Kidney (tissue), 14 donors: Measurements from ENCODE around the gene RAD51B. TPM values are rescaled to one million over a fixed set of nuclear protein-coding genes. Genes with fewer than 3 reads are reported as not detected.
A peak's percentile ranks its signal among the peaks of the same experiment; 100 is the strongest.

Experiments
- DNase-seq, 5 donors: peaks; one replicate each; pipeline ENCODE4 v3.0.0-alpha.2; 2013 to 2020
- FAIRE-seq: peaks from 2 replicates; lab custom pipeline; 2012; peaks lifted over from hg19 to GRCh38; lab: Jason Lieb, UNC
- H3K27ac ChIP-seq, 2 donors: one replicate each; pipeline ENCODE4 v1.7.0; 2013; ENCODE audit warnings: low read depth in 2 of 2, low read length in 2 of 2, inconsistent platforms in 1 of 2
- H3K27me3 ChIP-seq: one replicate; pipeline ENCODE4 v1.7.1; 2013; ENCODE audit warnings: low read length, inconsistent platforms; ENCODE audit not compliant: control insufficient read depth, insufficient read depth
- H3K36me3 ChIP-seq, 3 donors: one replicate each; pipeline versions ENCODE4 v1.7.0 to v1.7.1; 2013; ENCODE audit warnings: low read length in 3 of 3, control low read depth in 1 of 3, inconsistent platforms in 1 of 3; ENCODE audit not compliant: insufficient read depth in 3 of 3, control insufficient read depth in 2 of 3
- H3K4me1 ChIP-seq, 3 donors: one replicate each; pipeline versions ENCODE4 v1.7.0 to v1.7.1; 2013; ENCODE audit warnings: low read length in 3 of 3, inconsistent platforms in 1 of 3, low read depth in 1 of 3; ENCODE audit not compliant: control insufficient read depth in 2 of 3, insufficient read depth in 2 of 3
- H3K4me3 ChIP-seq, 3 donors: one replicate each; pipeline versions ENCODE4 v1.7.0 to v1.8.1; 2013; ENCODE audit warnings: low read length in 3 of 3, control low read depth in 1 of 3, inconsistent platforms in 1 of 3
- H3K9ac ChIP-seq, 3 donors: one replicate each; pipeline versions ENCODE4 v1.7.0 to v1.7.1; 2013; ENCODE audit warnings: low read length in 3 of 3, control low read depth in 1 of 3, inconsistent platforms in 1 of 3
- H3K9me3 ChIP-seq, 3 donors: one replicate each; pipeline versions ENCODE4 v1.7.0 to v1.7.1; 2013; ENCODE audit warnings: low read length in 3 of 3, control low read depth in 1 of 3, inconsistent platforms in 1 of 3; ENCODE audit not compliant: control insufficient read depth in 2 of 3, insufficient read depth in 1 of 3
- intact Hi-C: fragments of 100-400 bp; cut with DNase I; formaldehyde crosslinking; loops from one replicate; pipeline ENCODE4 v1.11.1; 2022
- polyA plus RNA-seq: library from polyadenylated mRNA; stranded (reverse); fragments of 350-450 nt; fragmentation: Illumina TruSeq; extraction: RNeasy Lipid Tissue Mini Kit (QIAGEN cat#74804); gene quantifications from one replicate; pipeline ENCODE4 v1.2.3, GENCODE V29; 2014; ENCODE audit warnings: low read depth, low replicate concordance; ENCODE audit not compliant: insufficient read depth
- total RNA-seq: library from RNA; stranded (reverse); fragmentation: NEBNext Ultra II Directional; extraction: Animal tissue kit (Norgen Biotek cat#: 25700); gene quantifications from one replicate; pipeline ENCODE4 v1.2.1, GENCODE V29; 2021
- TF ChIP-seq, protein P1 (sequence below): IDR thresholded peaks from 3 replicates; pipeline ENCODE4 v1.5.1; 2012; ENCODE audit warnings: mild to moderate bottlenecking, moderate library complexity, borderline replicate concordance; ENCODE audit not compliant: insufficient read depth; ENCODE audit errors: extremely low read depth
- donor health status: control.
- donor health status: control.
- donor health status: control.
- donor health status: control.
- donor health status: control.
- donor health status: DM: yes; HTN: yes; CAD: no.
- donor health status: Normal renal cell carcinoma (clear cell type).

Gene RAD51B
- total and polyA plus RNA-seq, 2 donors from 2014 or later = 6.9 to 18.0 TPM

DNA sequence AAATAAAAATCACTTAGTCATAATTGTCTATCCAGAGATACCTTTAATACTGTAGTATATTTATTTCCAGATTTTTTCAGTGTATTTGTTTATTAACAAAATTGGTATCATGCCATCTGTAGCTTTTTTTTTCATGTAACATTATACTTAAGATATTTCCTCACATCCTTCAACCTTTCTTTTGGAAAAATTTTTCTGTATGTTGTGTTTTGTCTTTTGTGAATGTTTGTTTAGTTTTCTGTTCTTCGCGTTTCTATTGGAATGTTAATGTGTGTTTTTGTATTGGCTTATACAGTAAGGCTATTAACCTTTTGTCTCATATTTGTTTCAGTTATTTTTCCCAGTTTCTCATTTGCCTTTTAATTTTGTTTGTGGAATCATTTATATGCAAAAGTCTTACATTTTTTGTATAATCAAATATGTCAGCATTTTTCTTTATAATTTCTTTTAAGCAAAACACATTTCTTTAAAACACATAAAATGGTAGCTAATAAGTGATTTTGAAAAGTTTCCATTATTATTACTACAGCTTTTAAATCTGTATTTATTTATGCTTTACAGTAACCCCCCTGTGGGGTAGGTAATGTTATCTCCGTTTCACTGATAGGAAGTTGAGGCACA is 433.7 kb downstream of the RAD51B start:
- TF ChIP-seq, protein P1, sequence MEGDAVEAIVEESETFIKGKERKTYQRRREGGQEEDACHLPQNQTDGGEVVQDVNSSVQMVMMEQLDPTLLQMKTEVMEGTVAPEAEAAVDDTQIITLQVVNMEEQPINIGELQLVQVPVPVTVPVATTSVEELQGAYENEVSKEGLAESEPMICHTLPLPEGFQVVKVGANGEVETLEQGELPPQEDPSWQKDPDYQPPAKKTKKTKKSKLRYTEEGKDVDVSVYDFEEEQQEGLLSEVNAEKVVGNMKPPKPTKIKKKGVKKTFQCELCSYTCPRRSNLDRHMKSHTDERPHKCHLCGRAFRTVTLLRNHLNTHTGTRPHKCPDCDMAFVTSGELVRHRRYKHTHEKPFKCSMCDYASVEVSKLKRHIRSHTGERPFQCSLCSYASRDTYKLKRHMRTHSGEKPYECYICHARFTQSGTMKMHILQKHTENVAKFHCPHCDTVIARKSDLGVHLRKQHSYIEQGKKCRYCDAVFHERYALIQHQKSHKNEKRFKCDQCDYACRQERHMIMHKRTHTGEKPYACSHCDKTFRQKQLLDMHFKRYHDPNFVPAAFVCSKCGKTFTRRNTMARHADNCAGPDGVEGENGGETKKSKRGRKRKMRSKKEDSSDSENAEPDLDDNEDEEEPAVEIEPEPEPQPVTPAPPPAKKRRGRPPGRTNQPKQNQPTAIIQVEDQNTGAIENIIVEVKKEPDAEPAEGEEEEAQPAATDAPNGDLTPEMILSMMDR = no peak
- Histone ChIP-seq H3K9ac (no peak overlapping the region), H3K4me1 (peaks cover 15 to 24% (median 18%) of the 10 kb centered on the region in 3 donors), H3K27me3 (no peaks in the 10 kb centered on the region), H3K9me3 (no peaks in the 10 kb centered on the region), H3K4me3 (no peak overlapping the region), H3K27ac (no peak overlapping the region), H3K36me3 (no peaks in the 10 kb centered on the region)
- intact Hi-C loops = no loop called here
- no peak for DNase-seq
- FAIRE-seq = peak; percentile 69

DNA sequence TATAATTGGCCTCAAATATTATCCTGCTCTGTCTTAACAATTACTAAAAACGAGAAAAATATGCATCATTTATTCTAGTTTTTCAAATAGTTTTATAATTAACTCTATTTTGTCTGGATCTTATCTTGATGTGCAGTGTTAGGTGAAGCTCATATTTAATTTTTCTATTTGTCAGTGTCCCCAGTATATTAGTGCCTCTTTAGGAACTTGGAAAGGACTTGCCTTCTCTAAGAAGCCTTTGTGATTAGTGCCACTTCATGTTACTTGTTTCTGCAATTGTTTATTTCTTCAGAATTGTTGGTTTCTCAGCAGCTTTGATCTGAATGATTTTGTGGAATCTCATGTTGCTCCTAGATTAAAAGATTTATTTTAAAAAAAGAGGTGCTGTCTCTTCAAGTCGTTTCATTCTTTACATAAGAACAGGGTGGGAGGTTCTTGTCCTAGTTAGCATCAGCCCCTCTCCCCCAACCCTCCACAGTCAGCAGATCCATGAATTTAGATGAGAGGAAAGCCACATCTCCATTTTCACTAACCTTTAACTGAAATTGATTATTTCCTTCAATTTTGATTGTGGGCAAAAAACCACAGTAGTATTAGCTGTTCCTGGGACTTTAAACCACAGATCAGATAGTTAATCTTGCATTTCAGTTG is 434.4 kb downstream of the RAD51B start:
- FAIRE-seq (no peak), DNase-seq (no peak)
- H3K9ac ChIP-seq = no peak overlapping the region
- intact Hi-C loops = no loop called here
- no peaks in the 10 kb centered on the region for H3K9me3 ChIP-seq
- no peaks in the 10 kb centered on the region for H3K36me3 ChIP-seq
- TF ChIP-seq, protein P1 = no peak
- no peak overlapping the region for H3K4me3 ChIP-seq
- no peak overlapping the region for H3K27ac ChIP-seq
- H3K4me1 ChIP-seq = peaks cover 9 to 23% (median 14%) of the 10 kb centered on the region in 3 donors
- no peaks in the 10 kb centered on the region for H3K27me3 ChIP-seq

DNA sequence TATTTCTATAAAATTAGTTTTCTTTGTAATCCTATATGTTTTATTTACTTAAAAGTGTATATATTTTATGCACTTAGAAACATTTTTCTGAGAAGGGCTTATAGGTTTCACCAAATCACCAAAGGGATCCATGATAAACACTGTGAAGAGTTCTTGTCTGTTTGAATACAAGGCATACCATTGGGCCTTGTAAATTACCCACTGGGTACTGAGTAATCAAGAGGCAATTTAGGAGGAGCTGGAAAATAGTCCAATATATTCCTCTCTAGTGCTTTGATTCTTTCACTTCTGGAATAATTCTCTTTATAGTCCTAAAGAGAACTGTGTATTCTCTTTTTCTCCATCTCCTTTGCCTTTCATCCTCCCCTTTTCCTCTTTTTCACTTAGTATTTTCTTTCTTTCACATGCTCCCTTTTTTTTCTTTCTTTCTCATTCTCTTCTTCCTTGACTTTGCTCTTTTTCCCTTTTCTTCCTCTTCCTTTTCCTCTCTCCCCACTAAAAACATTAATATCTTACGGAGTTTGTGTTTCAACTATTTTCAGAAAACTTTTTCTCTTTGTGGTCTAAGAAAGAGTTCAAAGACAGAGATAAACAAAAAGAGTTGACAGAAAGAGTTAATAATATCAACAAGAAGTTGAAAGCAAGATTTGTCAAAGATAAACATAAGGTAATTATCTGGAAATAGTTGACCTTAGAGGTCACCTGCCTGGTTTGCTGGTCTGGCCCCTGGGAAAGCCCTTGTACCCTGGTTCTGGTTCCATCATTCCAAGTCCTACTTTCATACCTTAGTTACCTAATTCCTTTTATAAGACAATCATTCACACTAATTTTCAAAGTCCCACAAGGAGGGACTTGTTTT is 435.3 kb downstream of the RAD51B start:
- Histone ChIP-seq H3K4me1 (peaks cover 8 to 14% (median 13%) of the 10 kb centered on the region in 3 donors), H3K27ac (no peak overlapping the region)
- no peak for FAIRE-seq

More for the DNA sequence above, 435.3 kb downstream of the RAD51B start:
- Histone ChIP-seq H3K9ac (no peak overlapping the region), H3K4me3 (no peak overlapping the region), H3K9me3 (no peaks in the 10 kb centered on the region), H3K27me3 (no peaks in the 10 kb centered on the region), H3K36me3 (no peaks in the 10 kb centered on the region)
- TF ChIP-seq, protein P1 = no peak
- no peak for DNase-seq
- intact Hi-C loops = no loop called here
